Neutrophil (primary cell): ENCODE measurements around the gene RLN1.
"Not testable (repeated sequence)": the region's sequence is repeated elsewhere in the genome, so short reads cannot be mapped to it uniquely, and the experiment has no call there.

Source experiments
- H3K27ac ChIP-seq: fragments of 200-600 bp; sonication (generic); 2 replicates; pipeline ENCODE4 v1.5.1; 2016; ENCODE audit warnings: mild to moderate bottlenecking, moderate library complexity
- H3K27me3 ChIP-seq: fragments of 200-600 bp; sonication (generic); 2 replicates; pipeline ENCODE4 v1.6.0; 2016; ENCODE audit warnings: mild to moderate bottlenecking
- H3K36me3 ChIP-seq: fragments of 200-600 bp; sonication (generic); 2 replicates; pipeline ENCODE4 v1.5.1; 2017
- H3K4me1 ChIP-seq, 2 experiments: fragments of 200-600 bp in 1 of 2; sonication (generic) in 1 of 2; 1 replicate in 1 of 2; 2 replicates in 1 of 2; pipeline versions ENCODE4 v1.5.1 to v1.6.1; 2013 to 2016; ENCODE audit warnings: low read depth in 1 of 2, low read length in 1 of 2, mild to moderate bottlenecking in 1 of 2, moderate library complexity in 1 of 2; ENCODE audit not compliant: control insufficient read depth in 1 of 2, insufficient read depth in 1 of 2
- H3K4me3 ChIP-seq, 2 experiments: fragments of 200-600 bp in 1 of 2; sonication (generic) in 1 of 2; 1 replicate in 1 of 2; 2 replicates in 1 of 2; pipeline ENCODE4 v1.5.1; 2013 to 2016; ENCODE audit warnings: low read depth in 1 of 2, low read length in 1 of 2, mild to moderate bottlenecking in 1 of 2, moderate library complexity in 1 of 2
- H3K9me3 ChIP-seq: fragments of 200-600 bp; sonication (generic); 2 replicates; pipeline ENCODE4 v1.5.1; 2016
- TF ChIP-seq, protein P1 (sequence below): fragments of 200-600 bp; sonication (generic); IDR thresholded peaks from 2 replicates; pipeline ENCODE4 v1.5.1; 2016; ENCODE audit warnings: antibody characterized with exemption

RLN1 gene

DNA sequence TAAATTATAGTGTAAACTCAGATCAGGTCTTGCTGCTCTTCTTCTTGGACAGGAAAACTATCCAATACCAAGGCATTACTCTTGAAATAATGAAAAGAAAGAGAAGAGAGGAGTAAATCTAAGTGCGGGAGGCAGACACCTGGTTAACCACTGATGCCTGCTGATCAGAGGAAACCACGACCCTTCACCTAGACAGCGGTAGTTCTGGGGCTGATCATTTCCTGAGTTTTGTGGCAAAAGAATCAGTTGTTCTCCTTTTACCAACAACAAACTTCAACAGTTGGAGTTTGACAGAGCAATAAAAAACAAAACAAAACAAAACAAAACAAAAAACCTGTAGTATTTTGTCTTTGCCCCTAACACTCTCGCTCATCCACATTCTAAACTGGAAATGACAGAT lies 3.0 kb downstream of the RLN1 start:
- TF ChIP-seq, protein P1, sequence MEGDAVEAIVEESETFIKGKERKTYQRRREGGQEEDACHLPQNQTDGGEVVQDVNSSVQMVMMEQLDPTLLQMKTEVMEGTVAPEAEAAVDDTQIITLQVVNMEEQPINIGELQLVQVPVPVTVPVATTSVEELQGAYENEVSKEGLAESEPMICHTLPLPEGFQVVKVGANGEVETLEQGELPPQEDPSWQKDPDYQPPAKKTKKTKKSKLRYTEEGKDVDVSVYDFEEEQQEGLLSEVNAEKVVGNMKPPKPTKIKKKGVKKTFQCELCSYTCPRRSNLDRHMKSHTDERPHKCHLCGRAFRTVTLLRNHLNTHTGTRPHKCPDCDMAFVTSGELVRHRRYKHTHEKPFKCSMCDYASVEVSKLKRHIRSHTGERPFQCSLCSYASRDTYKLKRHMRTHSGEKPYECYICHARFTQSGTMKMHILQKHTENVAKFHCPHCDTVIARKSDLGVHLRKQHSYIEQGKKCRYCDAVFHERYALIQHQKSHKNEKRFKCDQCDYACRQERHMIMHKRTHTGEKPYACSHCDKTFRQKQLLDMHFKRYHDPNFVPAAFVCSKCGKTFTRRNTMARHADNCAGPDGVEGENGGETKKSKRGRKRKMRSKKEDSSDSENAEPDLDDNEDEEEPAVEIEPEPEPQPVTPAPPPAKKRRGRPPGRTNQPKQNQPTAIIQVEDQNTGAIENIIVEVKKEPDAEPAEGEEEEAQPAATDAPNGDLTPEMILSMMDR = no peak
- Histone ChIP-seq H3K27ac (no peak overlapping the region), H3K4me1 (no peaks in the 10 kb centered on the region), H3K36me3 (no peaks in the 10 kb centered on the region), H3K27me3 (peaks cover 23% of the 10 kb centered on the region), H3K9me3 (no peaks in the 10 kb centered on the region), H3K4me3 (no peak overlapping the region)

DNA sequence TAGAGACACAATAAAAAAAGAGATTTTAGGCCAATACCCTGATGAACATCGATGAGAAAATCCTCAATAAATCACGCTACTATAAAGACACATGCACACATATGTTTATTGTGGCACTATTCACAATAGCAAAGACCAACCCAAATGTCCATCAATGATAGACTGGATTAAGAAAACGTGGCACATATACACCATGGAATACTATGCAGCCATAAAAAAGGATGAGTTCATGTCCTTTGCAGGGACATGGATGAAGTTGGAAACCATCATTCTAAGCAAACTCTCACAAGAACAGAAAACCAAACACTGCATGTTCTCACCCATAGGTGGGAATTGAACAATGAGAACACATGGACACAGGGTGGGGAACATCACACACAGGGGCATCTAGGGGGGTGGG lies 8.4 kb downstream of the RLN1 start:
- not testable (repeated sequence) for H3K4me1 ChIP-seq, H3K36me3 ChIP-seq, H3K27me3 ChIP-seq, H3K27ac ChIP-seq, H3K4me3 ChIP-seq, H3K9me3 ChIP-seq

GRCh38 chr9:5326893-5327548 lies 12.7 kb downstream of the RLN1 start:
- Histone ChIP-seq H3K4me1 (no peaks in the 10 kb centered on the region), H3K9me3 (no peaks in the 10 kb centered on the region), H3K27ac (no peak overlapping the region), H3K27me3 (no peaks in the 10 kb centered on the region), H3K4me3 (no peak overlapping the region), H3K36me3 (no peaks in the 10 kb centered on the region)
- TF ChIP-seq, protein P1 = no peak

DNA sequence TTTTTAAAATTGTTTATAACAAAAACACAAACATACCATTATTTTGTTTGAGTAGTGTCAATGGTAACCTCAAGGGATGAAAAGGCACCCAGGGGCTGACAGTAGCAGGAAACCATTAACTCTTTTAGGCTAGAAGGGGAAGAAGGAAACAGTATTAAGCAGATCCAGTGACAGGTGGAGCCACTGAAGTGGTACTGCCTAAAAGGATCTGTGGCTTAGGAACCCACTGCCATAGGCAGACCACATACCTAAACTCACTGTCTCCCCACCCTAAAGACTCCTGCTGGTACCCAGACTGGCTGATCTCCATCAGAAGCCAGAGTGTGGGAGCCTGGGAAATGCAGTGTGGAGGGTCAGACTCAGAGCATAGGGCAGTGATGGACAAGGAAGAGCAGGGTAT lies 13.5 kb downstream of the RLN1 start:
- Histone ChIP-seq H3K36me3 (no peaks in the 10 kb centered on the region), H3K4me3 (no peak overlapping the region), H3K4me1 (peaks cover 0 to 2% of the 10 kb centered on the region in 2 experiments), H3K9me3 (no peaks in the 10 kb centered on the region), H3K27ac (no peak overlapping the region), H3K27me3 (no peaks in the 10 kb centered on the region)
- TF ChIP-seq, protein P1 = no peak

DNA sequence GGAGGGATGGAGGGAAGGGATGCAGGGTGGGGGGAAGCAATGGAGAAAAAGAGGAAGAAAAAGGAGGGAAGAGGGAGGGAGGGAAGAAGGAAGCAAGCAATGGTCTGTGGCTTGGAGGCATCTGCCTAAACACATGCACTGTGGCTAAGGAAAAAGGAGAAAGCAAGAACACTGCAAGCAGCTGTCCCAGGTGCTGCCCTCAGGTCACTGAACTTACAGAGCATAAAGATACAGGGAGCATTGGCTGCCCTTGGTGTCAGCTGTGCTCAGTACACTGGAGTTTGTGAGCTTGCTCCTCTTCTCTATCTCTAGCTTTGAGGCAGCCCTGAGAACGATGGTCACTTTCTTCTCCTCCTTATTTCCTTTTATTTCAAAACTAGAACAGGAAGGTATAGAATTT lies 18.1 kb downstream of the RLN1 start:
- H3K4me3 ChIP-seq, H3K4me1 ChIP-seq, H3K9me3 ChIP-seq, H3K27me3 ChIP-seq, H3K27ac ChIP-seq, H3K36me3 ChIP-seq: not testable (repeated sequence)

DNA sequence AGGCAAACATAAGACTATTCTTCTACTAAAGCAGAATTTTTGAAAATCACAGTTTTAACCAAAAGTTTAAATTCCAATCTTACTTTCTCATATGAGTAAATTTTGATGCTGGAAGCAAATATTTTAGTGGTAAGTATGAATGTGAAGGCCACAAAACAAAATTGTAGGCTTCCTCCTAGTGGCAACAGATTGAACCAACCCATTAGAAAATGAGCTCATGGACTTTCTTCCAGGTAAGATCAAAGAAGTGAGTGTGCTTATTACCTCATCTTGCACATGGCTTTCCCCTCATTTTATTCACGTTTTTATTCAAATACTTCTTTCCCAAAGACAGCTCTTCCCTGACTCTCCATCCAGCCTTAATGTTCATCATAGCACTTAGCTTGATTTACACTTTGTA lies 18.6 kb downstream of the RLN1 start:
- H3K4me3 ChIP-seq = no peak overlapping the region
- no peak overlapping the region for H3K27ac ChIP-seq
- H3K27me3 ChIP-seq = no peaks in the 10 kb centered on the region
- H3K9me3 ChIP-seq = no peaks in the 10 kb centered on the region
- no peaks in the 10 kb centered on the region for H3K36me3 ChIP-seq
- TF ChIP-seq, protein P1 = no peak
- peaks cover 0 to 2% of the 10 kb centered on the region in 2 experiments for H3K4me1 ChIP-seq

DNA sequence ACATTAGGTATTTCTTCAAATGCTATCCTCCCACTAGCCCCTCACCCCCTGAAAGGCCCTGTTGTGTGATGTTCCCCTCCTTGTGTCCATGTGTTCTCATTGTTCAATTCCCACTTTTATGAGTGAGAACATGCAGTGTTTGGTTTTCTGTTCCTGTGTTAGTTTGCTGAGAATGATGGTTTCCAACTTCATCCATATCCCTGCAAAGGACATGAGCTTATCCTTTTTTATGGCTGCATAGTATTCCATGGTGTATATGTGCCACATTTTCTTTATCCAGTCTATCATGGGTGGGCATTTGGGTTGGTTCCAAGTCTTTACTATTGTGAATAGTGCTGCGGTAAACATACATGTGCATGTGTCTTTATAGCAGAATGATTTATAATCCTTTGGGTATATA lies 23.3 kb downstream of the RLN1 start:
- H3K27me3 ChIP-seq, H3K4me1 ChIP-seq, H3K27ac ChIP-seq, H3K4me3 ChIP-seq, H3K9me3 ChIP-seq, H3K36me3 ChIP-seq: not testable (repeated sequence)
